BLaER1 (cell line): ENCODE data around the gene RAB35.

ENCODE experiments used
- H3K27ac ChIP-seq: shearing (Covaris generic); formaldehyde crosslinking; 2 replicates; pipeline ENCODE4 v1.8.1; 2022
- H3K27me3 ChIP-seq: shearing (Covaris generic); formaldehyde crosslinking; 2 replicates; pipeline ENCODE4 v1.8.1; 2022
- H3K36me3 ChIP-seq: shearing (Covaris generic); formaldehyde crosslinking; 2 replicates; pipeline ENCODE4 v1.8.1; 2022
- H3K4me1 ChIP-seq: shearing (Covaris generic); formaldehyde crosslinking; 2 replicates; pipeline ENCODE4 v1.8.1; 2022
- H3K4me2 ChIP-seq: shearing (Covaris generic); formaldehyde crosslinking; 2 replicates; pipeline ENCODE4 v1.8.1; 2022
- H3K4me3 ChIP-seq: shearing (Covaris generic); formaldehyde crosslinking; 2 replicates; pipeline ENCODE4 v1.8.1; 2022
- H3K9ac ChIP-seq: shearing (Covaris generic); formaldehyde crosslinking; 2 replicates; pipeline ENCODE4 v1.8.1; 2022
- H3K9me3 ChIP-seq: shearing (Covaris generic); formaldehyde crosslinking; 2 replicates; pipeline ENCODE4 v1.8.1; 2022
- H4K20me1 ChIP-seq: shearing (Covaris generic); formaldehyde crosslinking; 2 replicates; pipeline ENCODE4 v1.8.1; 2022
- Cebpa-rat ChIP-seq: shearing (Covaris generic); IDR thresholded peaks from 2 replicates; pipeline ENCODE4 v1.8.1; 2022

The RAB35 gene

DNA sequence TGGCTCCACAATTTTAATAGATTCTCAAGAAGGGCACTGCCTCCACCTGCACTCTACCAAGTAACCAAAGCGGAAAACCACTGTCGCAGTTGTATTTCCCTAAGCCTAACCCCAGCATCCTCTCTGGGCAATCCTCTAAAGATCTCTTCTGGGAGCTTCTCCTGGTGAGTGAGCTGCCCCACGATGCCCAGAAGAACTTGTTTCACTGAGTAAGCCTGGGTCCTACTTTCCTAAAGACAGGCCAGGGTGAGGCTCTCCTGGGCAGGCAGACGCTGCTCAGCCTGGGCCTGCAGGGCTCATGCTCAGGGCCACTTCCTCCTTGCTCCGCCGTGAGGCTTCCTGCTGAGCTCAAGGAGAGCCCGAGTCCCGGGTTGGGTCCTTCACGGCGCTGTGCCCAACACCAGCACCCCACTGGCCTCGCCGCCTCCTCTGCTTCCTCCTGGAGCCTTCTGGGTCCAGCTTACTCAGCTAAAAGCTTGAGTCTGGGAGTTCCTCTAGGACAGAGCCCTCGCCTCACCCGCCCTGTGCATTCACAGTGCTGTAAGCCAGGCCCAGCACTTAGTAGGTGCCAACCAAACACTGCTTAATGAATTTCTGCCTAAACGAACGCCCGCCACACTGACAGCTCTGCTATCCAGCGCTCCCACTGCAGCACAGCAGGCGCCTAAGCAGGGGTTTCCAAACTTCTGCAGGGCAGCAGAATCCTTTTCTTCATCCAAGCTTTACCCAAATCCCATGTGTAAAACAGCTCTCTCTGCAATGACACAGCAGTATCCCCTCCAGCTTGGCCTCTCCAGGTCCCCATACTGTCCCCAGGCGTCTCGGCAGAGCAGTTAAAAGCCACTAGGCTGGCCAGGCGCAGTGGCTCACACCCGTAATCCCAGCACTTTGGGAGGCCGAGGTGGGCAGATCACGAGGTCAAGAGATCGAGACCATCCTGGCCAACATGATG lies 5.7 kb downstream of the RAB35 start:
- H3K36me3 ChIP-seq: peaks cover 57% of the 10 kb centered on the region
- peaks cover 77% of the 10 kb centered on the region for H3K4me1 ChIP-seq
- peak overlapping the region; percentile 95 for H3K4me2 ChIP-seq
- TF ChIP-seq Cebpa-rat: no peak
- no peaks in the 10 kb centered on the region for H3K9me3 ChIP-seq
- H3K9ac ChIP-seq: peak overlapping the region; percentile 55; the same call in 1 of the 2 replicates
- no peaks in the 10 kb centered on the region for H3K27me3 ChIP-seq
- H3K4me3 ChIP-seq: peak overlapping the region; percentile 52
- peak overlapping the region; percentile 66 for H3K27ac ChIP-seq
- H4K20me1 ChIP-seq: peaks cover 100% of the 10 kb centered on the region

DNA sequence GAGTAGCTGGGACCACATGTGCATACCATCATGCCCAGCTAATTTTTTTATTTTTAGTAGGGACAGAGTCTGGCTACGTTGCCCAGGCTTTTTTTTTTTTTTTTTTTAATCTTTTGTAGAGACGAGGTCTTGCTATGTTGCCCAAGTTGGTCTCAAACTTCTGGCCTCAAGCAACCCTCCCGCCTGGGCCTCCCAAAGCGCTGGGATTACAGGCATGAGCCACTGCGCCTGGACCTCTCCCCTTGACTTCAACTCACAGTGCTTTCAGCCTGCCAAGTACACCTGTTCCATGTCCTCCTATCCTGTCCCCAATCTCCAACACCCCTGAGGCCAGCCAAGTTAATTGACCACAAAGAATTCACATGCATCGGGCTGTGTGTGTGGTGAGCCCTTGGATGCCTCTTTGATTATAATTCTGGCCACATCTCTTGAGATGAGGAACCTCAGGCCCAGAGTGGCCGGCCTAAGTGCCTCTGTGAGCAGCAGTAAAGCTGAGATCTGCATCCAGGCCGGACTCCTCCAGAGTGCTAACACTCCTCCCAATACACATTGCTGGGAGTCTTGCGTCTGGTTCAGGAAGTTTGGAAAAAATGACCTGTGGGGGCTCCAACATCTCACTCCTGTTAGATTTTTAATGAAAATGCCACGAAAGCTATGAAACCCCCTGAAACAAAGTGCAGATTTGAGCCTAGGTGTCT lies 6.8 kb downstream of the RAB35 start:
- H4K20me1 ChIP-seq: peaks cover 100% of the 10 kb centered on the region
- TF ChIP-seq Cebpa-rat: no peak
- no peak overlapping the region for H3K27ac ChIP-seq
- H3K9ac ChIP-seq: no peak overlapping the region
- no peak overlapping the region for H3K4me3 ChIP-seq
- H3K9me3 ChIP-seq: no peaks in the 10 kb centered on the region
- H3K4me2 ChIP-seq: peak overlapping the region; percentile 95
- H3K27me3 ChIP-seq: no peaks in the 10 kb centered on the region
- H3K4me1 ChIP-seq: peaks cover 75% of the 10 kb centered on the region
- peaks cover 65% of the 10 kb centered on the region for H3K36me3 ChIP-seq

DNA sequence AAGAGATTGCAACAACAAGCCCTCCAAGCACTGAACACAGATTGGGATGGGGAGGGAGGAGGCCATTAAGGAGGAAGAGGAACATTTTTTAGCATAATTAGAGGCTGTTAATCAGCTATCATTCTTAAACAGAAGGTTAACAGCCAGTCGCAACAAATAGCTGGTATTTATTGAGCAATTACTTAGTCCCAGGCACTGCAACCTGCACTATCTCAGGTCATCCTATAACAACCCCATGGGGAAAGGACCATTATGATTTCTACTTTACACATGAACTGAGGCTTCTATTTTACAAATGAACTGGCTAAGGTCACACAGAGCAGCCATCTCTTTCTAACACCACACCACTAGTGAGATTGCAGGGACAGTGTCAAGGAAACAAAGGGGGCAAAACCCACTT lies 10.4 kb downstream of the RAB35 start:
- Histone ChIP-seq H3K36me3 (peaks cover 76% of the 10 kb centered on the region), H3K9ac (no peak overlapping the region), H3K4me3 (no peak overlapping the region), H3K4me2 (no peak overlapping the region), H3K27ac (no peak overlapping the region), H3K27me3 (no peaks in the 10 kb centered on the region), H4K20me1 (peaks cover 100% of the 10 kb centered on the region), H3K9me3 (no peaks in the 10 kb centered on the region), H3K4me1 (peaks cover 68% of the 10 kb centered on the region)
- TF ChIP-seq Cebpa-rat: no peak

DNA sequence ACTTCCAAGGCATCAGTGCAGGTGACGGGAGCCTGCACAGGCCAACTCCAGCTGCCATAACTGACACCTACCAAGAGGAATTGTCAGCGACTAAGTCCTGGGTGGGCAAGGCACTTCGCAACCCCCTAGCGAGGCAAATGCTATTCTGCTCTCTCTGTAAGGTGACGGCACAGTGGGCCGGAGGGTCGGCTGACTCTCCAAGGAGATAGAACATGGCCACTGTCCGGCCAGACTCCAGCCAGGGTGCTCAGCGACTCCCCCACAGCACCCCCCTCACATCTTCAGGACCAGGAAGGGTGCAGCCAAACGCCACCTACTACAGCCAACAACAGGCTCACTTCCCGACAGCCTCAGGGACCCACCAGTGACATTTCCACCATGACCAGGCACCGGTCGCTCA lies 13.2 kb downstream of the RAB35 start:
- peaks cover 99% of the 10 kb centered on the region for H3K36me3 ChIP-seq
- H3K4me2 ChIP-seq: no peak overlapping the region
- H3K9ac ChIP-seq: no peak overlapping the region
- no peak for TF ChIP-seq Cebpa-rat
- no peaks in the 10 kb centered on the region for H3K9me3 ChIP-seq
- peaks cover 58% of the 10 kb centered on the region for H3K4me1 ChIP-seq
- H3K27ac ChIP-seq: no peak overlapping the region
- no peak overlapping the region for H3K4me3 ChIP-seq
- H3K27me3 ChIP-seq: no peaks in the 10 kb centered on the region
- H4K20me1 ChIP-seq: peaks cover 100% of the 10 kb centered on the region

DNA sequence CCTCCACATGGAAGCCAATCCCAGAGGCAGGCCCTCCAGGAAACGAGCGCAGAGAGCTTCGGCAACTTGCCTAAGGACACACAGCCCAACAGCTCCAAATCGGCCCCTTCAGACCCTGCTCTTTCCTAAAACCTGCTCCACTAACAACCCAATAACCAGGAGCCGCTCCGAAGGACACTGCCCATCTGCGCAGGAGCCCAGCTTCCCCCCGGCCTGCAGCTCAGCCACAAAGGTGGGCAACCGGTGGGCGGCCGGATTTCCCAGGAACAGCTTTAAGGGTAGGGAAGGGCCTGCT lies 13.6 kb downstream of the RAB35 start:
- no peak for TF ChIP-seq Cebpa-rat
- H4K20me1 ChIP-seq: peaks cover 100% of the 10 kb centered on the region
- H3K27ac ChIP-seq: no peak overlapping the region
- H3K4me1 ChIP-seq: peaks cover 54% of the 10 kb centered on the region
- no peaks in the 10 kb centered on the region for H3K27me3 ChIP-seq
- H3K4me3 ChIP-seq: no peak overlapping the region
- H3K4me2 ChIP-seq: peak overlapping the region; percentile 84; the same call in 1 of the 2 replicates
- H3K9ac ChIP-seq: no peak overlapping the region
- H3K36me3 ChIP-seq: peaks cover 99% of the 10 kb centered on the region
- no peaks in the 10 kb centered on the region for H3K9me3 ChIP-seq

DNA sequence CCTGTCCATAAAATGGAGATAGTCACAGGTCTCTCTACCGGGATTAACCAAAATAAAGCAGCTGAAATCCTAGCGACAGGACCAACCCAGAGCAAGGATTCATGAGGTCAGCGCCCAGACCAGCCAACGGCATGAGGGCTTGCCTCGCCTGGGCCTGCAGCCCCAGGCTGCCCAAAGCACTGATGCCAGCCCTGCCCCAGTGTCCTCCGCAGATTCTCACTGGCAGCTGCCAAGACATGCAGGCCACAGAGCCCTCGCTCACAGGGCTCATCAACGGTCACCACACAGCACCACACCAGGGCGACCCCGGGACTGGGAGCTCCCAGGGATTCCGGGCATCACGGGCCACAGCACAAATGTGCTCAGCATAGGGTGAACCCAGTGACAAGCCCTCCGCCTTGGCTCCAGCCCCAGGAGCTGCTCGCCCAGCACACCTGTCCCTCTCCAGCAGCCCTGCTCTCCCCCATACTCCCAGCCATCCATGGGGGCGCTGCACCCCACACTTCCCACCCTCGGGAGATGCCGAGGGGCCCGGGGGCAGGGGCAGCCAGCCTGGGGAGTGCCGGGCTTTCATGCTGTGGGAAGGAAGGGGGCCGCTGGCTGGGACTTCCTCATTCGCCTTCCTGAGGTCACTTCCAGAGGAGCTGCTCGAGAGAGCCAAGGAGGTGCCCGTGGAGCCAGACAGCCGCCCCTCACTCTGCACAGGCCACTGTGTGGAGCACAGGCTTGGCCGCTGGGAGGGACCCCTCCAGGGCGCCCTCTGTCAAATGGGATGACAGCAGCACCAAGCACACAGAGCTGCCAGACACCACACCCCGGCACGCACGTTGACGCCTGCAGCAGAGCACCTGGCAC lies 14.1 kb downstream of the RAB35 start:
- Histone ChIP-seq H3K36me3 (peaks cover 96% of the 10 kb centered on the region), H3K9me3 (no peaks in the 10 kb centered on the region), H3K9ac (peak overlapping the region; percentile 63), H3K27ac (peak overlapping the region; percentile 73), H4K20me1 (peaks cover 97% of the 10 kb centered on the region), H3K27me3 (no peaks in the 10 kb centered on the region), H3K4me2 (peak overlapping the region; percentile 84), H3K4me3 (no peak overlapping the region), H3K4me1 (peaks cover 52% of the 10 kb centered on the region)
- no peak for TF ChIP-seq Cebpa-rat

DNA sequence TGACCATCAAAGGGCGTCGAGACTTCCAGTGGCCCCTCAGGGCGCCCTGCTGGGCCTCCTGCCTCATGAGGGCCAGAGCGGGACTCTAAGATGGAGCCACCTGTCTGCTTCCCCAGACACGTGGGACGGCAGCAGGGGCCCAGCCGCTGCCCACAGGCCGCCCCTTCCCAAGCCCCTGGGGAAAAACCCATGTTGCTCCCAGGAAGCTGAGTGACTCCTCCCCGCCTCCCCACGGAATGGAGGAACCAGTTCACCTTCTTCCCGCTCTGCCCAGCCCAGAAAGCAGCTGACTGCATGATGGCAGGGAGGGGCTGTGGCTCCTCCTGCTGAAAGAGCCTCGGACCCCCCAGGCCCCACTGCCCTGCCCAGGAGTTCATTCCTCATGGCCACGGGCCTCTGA lies 14.9 kb downstream of the RAB35 start:
- Histone ChIP-seq H4K20me1 (peaks cover 97% of the 10 kb centered on the region), H3K27ac (peak overlapping the region; percentile 73), H3K9ac (peak overlapping the region; percentile 63), H3K9me3 (no peaks in the 10 kb centered on the region), H3K4me2 (peak overlapping the region; percentile 84), H3K36me3 (peaks cover 96% of the 10 kb centered on the region), H3K4me3 (peak overlapping the region; percentile 31; the same call in 1 of the 2 replicates), H3K27me3 (no peaks in the 10 kb centered on the region), H3K4me1 (peaks cover 52% of the 10 kb centered on the region)
- no peak for TF ChIP-seq Cebpa-rat

DNA sequence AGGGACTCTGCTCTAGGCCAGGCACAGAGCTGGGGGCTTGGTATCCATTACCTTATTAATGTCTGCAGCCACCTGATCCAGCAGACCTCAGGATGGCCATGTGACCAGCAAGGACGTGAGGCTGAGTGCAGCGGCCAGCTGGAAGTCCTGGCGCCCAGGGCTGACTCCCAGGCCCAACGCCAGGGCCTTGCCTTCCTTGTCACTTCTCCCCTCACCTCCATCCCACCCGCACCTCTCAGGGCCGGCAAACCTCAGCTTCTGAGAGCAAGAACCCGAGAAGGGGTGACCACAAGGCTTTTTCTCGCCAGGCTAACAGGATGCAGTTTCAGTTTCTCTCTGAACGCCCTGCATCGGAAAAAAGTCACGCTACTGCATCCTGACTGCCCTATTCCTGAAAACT lies 15.4 kb downstream of the RAB35 start:
- peak overlapping the region; percentile 73 for H3K27ac ChIP-seq
- H3K4me2 ChIP-seq: peak overlapping the region; percentile 84
- H3K4me1 ChIP-seq: peaks cover 52% of the 10 kb centered on the region
- peak overlapping the region; percentile 63 for H3K9ac ChIP-seq
- H3K4me3 ChIP-seq: peak overlapping the region; percentile 31; the same call in 1 of the 2 replicates
- H3K9me3 ChIP-seq: no peaks in the 10 kb centered on the region
- H3K27me3 ChIP-seq: no peaks in the 10 kb centered on the region
- TF ChIP-seq Cebpa-rat: no peak
- H3K36me3 ChIP-seq: peaks cover 96% of the 10 kb centered on the region
- peaks cover 97% of the 10 kb centered on the region for H4K20me1 ChIP-seq

DNA sequence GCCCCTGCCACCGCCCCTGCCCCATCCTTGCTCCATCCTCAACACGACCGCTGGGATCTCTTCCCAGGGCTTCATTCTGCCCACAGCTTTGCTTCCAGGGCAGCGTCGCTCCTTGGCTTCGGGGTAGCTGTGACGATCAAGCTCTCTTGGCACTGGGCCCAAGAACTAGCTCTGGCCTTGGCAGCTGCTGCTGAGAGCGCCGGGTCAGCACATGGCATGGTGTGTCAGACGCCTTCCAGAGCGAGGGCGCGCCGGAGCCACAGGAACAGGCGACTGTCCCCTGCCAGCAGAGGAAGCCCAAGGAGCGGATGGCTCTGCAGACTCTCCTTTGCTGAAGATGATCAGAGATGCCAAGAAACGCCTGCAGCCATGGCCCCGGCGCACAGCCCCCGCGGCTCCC lies 15.9 kb downstream of the RAB35 start:
- 0 out of 2 replicates have a peak overlapping the region, but pooled peaks have one; percentile 73 for H3K27ac ChIP-seq
- H3K4me3 ChIP-seq: no peak overlapping the region
- H3K27me3 ChIP-seq: no peaks in the 10 kb centered on the region
- H3K4me2 ChIP-seq: peak overlapping the region; percentile 84; the same call in 1 of the 2 replicates
- peaks cover 47% of the 10 kb centered on the region for H3K4me1 ChIP-seq
- H3K9ac ChIP-seq: peak overlapping the region; percentile 63; the same call in 1 of the 2 replicates
- peaks cover 97% of the 10 kb centered on the region for H4K20me1 ChIP-seq
- H3K9me3 ChIP-seq: no peaks in the 10 kb centered on the region
- TF ChIP-seq Cebpa-rat: no peak
- peaks cover 96% of the 10 kb centered on the region for H3K36me3 ChIP-seq
